GM13977 (cell line): ENCODE results near the gene KIFAP3.

Source experiments
- DNase-seq: peaks from one replicate; pipeline ENCODE4 v3.0.0; 2012; ENCODE audit warnings: low spot score
- CTCF ChIP-seq: IDR thresholded peaks from 2 replicates; pipeline ENCODE4 v1.5.1; 2012; ENCODE audit warnings: mild to moderate bottlenecking, control low read depth; ENCODE audit not compliant: insufficient read depth; ENCODE audit errors: extremely low read depth, missing control alignments
- in situ Hi-C: fragments of 300-500 bp; cut with MboI; formaldehyde crosslinking; loops from one replicate; pipeline ENCODE4 v1.12.0; 2022; ENCODE audit warnings: low sequenced_read_pairs, low pct_unique_long_range_greater_than_20kb, mixed read lengths, inconsistent platforms; ENCODE audit not compliant: unreplicated experiment

Gene KIFAP3

GRCh38 chr1:170032531-170033280, 41.8 kb downstream of the KIFAP3 start:
- no peak for DNase-seq
- TF ChIP-seq CTCF, result no peak
- in situ Hi-C loops, result no loop called here

GRCh38 chr1:170030212-170030611, 44.3 kb downstream of the KIFAP3 start:
- DNase-seq, result no peak
- TF ChIP-seq CTCF, result no peak
- in situ Hi-C loops, result no loop called here

- in situ Hi-C loops, result no loop called here
- no peak for TF ChIP-seq CTCF
- DNase-seq, result no peak
These were observed 46.7 kb downstream of the KIFAP3 start for GRCh38 chr1:170027760-170028159.

- no peak for TF ChIP-seq CTCF
- in situ Hi-C loops, result no loop called here
- no peak for DNase-seq
These were observed 53.6 kb downstream of the KIFAP3 start for GRCh38 chr1:170020859-170021258.

- in situ Hi-C loops, result no loop called here
- TF ChIP-seq CTCF, result no peak
- no peak for DNase-seq
These were observed 57.0 kb downstream of the KIFAP3 start for GRCh38 chr1:170017478-170017877.

GRCh38 chr1:170012920-170013319, 61.6 kb downstream of the KIFAP3 start:
- DNase-seq, result no peak
- in situ Hi-C loops, result no loop called here
- TF ChIP-seq CTCF, result no peak
